GM10847 (cell line): Measurements from ENCODE around the gene TGM2.

Source experiments
- POLR2A ChIP-seq: IDR thresholded peaks from 2 replicates; pipeline ENCODE4 v1.6.1; 2011; ENCODE audit not compliant: insufficient read length; ENCODE audit errors: extremely low read depth

Gene TGM2

DNA sequence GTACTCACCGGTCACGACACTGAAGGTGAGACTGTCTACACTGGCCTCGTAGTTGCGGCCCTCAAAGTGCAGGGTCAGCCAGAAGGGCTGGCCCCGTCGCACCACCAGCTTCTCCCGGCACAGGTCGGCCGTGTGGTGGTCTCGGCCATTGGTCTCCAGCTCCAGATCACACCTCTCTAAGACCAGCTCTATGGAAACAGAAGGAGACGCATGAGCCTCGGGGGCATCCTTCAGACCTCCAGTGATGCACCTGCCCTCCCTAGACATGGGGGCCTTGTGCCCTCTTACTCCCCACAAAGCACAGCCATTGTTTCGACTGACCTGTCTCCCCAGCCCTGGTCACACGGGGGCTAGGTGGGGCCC is 3.7 kb downstream of the TGM2 start:
- no peak for TF ChIP-seq POLR2A

DNA sequence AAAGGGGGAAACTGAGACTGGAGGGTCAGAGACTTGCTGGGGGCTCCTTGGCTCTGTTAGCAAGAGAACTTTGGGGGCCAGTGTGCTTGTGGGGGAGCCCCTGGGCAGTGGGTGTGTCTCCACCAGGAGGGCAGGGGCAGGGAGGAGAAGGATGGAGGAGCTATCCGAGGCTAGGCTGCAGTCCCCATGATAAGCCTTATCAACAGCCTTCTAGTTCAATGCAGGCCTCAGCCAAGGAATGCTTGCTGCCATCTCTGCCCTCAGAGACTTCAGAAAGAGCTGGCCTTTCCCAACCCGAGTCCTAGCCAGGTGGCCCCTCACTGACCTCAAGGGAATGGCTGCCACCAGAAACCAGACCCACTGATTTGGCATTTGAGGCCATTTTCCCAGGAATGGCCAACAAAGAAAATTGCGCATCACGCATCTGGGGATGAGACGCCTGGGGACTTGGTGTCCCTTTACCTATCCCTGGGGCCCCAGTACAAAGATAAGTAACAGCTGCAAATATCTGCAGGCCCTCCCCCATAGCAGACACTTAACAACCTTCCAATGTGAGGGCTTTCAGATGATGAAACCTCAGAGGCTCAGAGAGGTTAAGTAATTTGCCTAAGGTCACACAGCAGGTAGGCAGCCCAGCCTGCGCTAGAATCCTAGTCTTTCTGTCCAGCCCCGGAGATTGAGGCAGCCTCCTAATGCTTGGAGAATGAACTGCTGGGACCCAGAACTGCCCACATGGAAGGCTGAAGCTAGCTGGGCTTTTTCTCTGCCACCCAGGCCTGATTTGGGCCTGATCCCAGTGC is 4.9 kb downstream of the TGM2 start:
- no peak for TF ChIP-seq POLR2A

DNA sequence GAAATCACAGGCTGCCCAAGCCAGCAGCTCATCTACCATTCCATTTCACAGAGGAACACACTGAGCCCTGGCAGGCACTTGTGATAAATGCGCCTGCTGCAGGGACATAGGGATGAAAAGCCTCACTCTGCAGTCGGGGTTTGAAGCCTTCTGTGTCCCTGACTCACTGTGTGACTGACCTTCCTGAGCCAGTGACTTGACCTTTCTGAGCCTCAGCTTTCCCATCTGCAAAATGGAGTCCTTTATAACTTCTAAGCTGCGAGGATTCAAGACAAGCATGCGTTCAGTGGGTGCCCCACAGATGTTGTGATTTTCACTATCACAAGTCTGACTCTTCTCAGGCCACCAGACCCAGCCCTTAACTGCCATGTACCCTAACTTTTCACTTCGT is 5.5 kb downstream of the TGM2 start:
- no peak for TF ChIP-seq POLR2A

DNA sequence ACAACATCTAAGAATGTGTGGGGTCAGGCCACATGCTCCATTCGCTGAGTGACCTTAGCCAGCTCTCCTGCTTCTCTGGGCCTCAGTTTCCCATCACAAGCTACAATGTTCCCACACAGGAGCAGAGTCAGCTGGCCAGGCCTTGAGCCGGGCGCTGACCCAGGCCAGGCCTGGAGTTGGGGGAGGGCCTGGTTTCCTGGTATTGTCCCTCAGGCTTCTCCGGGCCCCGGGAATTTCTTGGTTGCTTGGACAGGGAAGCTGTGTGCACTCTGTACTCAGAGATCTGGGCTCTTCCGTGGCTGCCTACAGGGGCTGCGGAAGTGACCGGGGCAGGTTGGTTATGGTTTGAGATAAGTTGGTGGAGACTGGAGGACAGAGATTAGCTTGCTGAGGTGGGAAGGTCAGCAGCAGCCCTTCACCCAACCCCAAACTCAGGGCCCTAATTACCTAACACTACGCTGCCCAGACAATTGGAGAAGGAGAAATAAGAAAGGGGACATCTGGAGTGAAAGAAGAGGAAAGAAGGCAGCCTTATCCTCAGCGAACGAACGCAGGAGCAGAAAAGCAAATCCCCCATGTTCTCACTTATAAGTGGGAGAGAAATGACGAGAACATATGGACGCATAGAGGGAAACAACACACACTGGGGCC is 6.2 kb downstream of the TGM2 start:
- no peak for TF ChIP-seq POLR2A

DNA sequence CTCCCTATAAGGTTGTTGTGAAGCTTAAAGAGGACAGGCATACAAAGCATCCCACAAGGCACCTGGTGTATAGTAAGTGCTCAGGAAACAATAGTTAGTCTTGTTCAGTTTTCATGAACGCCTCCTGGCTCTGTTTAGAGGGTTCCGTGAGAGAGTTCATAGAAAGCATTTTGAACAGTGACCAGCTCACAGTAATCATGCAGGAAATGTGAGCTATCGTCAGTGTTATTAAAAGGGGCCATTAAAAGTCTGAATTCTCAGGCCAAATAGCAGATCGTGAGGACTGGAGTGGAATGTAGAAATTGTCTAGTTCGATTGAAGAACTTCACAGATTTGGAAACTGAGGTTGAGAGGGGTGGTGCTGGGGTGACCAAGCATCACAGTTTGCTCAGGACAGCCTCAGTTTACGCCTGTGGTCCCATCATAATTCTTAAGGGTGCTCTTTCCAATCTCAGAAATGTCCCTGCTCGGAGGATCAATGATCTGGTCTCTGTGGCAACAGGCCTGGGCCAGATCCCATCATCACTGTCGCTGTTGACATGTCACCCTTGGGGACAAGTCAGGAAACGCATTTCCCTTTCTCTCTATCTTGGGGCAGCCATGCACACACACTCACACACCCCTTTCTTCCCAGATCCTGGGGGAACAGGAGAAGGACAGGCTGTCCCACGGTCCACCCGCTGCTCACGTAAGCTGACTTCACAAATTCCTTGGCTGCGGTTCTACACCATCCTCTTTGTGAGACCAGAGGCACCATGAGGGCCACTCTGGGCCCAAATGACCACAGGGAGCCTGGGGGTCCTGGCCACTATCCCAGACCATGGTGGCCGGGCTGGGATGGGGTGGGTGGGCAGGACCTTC is 7.2 kb downstream of the TGM2 start:
- no peak for TF ChIP-seq POLR2A

DNA sequence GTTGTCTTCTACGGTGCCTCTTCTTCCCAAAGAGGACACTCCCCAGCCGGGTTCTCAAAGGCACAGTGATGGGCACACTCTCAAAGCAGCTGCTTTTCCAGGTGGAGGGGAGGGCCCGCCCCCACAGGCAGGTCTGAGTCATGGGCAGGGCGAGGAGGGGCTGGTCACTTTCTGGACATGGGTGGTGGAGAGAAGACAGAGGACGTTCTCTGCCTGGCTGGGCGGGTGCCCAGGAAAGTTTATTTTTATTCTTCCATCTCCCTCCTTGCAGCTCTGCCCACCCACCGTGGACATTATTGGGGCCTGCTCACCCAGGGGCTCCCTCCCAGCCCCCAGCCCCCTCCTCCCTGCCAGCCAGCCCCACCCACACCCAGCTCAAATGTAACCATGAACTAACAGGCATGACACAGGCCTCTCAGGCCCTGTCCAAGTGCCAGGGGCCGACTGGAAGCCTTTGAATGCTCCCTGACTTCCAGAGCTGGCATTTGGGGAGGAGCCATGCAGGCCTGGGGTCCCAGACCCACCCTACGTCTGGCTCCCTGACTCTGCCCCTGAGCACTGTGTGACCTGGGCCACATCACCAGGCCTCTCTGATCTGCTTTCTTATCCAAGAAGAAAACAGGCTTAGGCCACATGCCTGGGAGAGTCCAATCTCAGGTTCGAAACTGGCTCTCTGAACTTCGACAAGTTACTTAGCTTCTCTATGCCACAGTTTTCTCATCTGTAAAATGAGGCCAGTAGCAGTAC is 8.0 kb downstream of the TGM2 start:
- no peak for TF ChIP-seq POLR2A

DNA sequence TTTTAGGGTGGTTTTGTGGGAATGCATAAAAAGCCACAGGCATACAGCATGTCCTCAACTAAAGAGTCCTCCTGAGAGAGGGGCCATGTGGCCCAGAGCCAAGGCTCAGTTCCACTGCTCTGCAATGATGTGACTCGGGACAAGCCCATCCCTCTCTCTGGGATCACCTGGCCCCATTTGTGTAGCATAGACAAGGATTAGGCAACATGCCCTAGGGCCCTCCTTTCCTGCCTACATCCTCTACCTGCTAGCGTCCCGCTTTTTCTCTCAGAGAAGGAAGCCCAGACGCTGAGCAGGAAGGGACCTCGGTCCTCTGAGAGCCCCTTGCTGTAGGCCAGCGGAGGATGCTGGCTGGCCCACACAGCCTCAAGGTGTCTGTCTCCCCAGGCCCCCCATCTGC is 8.8 kb downstream of the TGM2 start:
- TF ChIP-seq POLR2A, result no peak

DNA sequence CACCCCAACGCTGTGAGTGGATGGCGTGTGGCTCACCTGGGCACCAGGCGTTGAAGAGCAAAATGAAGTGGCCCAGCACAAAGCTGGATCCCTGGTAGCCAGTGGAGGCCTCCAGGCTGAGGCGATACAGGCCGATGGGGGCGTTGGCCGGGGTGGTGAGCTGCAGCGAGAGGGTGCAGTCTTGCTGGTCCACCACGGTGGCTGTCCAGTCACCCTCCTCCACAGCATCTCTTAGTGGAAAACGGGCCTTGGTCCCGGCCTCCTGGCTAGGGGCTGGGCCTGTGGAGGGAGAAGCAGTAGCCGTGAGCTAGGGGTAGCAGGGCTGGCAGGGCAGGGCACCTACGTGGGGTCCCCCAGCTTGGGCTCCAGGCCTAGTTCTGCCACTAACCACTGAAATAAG is 9.3 kb downstream of the TGM2 start:
- no peak for TF ChIP-seq POLR2A

DNA sequence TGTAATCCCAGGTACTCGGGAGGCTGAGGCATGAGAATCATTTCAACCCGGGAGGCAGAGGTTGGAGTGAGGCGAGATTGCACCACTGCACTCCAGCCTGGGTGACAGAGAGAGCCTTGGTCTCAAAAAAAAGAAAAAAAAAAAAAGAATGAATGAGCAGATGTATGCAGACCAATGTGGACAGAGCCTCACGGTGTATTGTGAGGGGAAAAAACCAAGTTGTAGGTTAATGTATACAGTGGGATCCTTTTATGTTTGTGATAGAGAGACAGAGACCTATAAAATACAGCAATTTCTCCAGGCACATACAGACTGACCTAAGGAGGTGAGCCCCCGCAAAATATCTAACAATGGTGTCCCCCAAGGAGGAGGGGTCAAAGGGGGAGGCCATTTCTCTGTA is 11.7 kb downstream of the TGM2 start:
- TF ChIP-seq POLR2A, result no peak

DNA sequence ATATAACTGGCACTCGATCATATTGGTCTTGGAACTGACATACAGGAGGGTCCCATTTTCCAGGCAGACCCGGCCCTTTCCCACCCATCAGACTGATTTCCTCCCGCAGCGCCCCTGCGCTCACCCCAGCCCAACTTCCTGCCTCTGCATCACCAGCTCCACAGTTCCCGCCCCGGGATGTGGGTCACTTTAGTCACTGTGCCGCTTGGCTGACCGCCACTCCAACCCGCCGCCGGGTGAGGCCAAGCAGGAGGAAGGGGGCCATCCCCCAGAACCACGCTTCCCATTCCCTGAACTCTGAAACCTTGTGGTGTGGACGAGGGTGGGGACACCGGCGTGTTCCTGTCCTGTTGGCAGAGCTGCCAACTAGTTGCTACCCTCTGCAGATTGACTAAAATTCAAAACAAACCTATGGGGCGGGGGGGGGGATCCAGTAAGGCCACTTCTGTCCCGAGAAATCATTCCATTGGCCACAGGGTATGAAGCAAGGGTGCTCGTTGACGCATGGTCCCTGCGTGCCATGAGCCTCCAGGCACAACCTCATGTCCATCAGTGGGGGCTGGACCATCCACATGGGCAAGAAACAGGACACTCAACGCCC is 12.3 kb downstream of the TGM2 start:
- TF ChIP-seq POLR2A, result no peak

DNA sequence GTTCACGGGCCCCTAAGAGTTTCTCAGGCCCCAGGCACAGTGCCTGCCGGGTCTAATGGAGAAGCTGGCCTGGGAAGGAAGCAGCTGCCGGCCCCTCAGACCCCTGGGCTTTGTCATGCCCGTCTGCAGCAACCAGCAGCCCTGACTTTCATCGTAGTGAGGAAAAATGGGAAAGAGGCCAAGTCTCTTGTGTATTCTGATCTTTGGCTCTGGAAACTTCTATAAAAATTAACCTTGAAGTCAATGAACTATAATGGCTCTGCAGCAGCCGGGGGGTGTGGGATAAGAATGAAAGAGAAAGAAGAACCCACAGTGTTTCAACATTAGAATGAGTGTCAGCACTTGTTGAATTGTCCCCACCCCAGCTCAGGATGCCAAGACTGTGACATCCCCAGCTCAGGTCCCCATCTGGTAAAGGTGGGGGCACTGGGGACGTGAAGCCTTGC is 12.9 kb downstream of the TGM2 start:
- no peak for TF ChIP-seq POLR2A

DNA sequence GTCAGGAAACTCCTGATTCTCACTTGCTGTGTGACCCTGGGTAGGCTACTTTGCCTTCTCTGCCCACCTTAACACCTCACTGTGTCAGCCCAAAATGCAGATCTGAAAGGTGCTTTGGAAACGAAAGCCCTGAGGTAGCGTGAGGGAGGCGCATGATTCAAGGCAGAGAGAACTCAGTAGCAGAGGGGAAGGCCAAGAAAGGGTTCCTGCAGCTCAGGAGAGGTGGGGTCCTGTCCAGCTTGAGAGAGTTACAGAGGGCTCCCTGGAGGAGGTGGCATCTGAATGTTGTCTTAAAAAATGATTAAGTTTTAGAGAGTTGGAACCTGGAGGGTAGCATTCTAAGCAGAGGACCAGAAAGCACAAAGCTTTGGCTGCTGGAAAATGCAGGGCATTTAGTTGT is 13.6 kb downstream of the TGM2 start:
- TF ChIP-seq POLR2A, result no peak

DNA sequence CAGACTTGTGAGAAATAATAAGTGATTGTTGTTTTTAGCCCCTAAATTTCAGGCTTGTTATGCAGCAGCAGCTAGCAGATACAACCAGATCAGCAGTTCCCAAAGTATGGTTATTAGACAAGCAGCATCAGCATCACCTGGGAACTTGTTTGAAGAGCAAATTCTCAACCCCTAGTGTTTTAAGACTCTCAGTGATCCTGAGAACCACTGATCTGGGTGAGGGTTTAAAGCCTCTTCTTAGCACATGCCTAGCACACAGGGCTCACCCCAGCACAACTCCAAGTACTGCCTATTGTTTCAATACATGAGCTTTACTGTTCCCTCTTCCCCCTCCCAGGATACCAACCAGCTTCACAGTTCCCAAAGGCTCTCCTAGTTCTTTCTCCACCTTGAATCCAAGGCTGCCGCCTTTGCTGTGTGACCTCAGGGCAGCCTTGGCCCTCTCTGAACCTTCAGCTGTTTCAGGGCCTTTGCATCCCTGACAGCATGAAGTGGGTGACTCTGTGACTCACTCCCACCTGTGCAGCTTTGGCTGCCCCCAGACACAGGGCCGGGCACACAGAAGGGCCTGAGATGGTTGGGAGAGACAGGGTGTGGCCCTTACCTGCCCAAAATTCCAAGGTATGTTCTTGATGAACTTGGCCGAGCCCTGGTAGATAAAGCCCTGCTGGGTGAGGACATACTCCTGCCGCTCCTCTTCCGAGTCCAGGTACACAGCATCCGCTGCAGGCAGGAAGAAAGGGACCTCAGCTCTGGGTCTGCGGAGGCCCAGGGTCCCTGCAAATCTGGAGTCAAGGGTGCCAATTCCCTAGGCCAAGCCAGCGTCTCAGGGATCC is 14.5 kb downstream of the TGM2 start:
- no peak for TF ChIP-seq POLR2A
